NB4 (cell line): ENCODE data around the gene DOCK9.

ENCODE experiments used
- TF ChIP-seq, protein P1 (sequence below): IDR thresholded peaks from one replicate; pipeline ENCODE4 v1.5.1; 2012; ENCODE audit warnings: low read depth, low read length
- TF ChIP-seq, protein P2 (sequence below): IDR thresholded peaks from 2 replicates; pipeline ENCODE4 v1.6.1; 2011; ENCODE audit warnings: low read depth, low read length

DNA sequence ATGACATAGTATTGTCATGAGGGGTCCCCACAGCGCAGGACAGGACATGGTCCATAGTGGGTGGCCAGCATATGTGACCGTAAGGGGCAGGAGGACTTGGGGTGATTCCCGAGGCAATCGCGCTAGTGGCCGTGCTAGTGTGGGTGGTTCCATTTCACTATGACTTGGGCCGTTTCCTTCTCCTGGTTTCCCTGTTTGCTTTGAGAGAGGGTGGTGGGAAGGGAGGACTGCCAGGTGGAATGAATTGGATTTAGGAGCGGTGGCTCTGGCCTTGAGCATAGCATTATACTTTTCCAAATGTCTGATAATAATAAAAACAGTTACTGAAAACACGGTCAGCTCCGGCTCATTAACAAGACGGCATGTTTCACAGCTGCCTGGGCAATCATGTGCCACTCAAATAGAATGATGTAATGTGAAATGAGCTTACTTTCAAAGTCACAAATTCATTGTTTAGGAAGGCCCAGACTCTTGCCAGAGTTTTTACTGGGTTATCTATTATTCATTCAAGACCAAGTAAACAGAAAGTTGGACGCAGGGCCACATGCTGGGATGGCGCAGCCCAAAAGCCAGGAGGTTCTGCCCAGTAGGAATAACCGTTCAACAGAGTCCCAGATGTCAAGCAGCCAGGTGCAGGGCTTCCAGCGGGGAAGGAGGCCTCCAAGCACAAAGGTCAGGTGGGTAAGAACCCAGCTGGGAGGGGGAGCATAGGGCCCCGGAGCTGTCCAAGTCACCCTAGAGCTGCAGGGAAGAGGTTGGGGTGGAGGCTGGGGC is 205.8 kb downstream of the DOCK9 start:
- TF ChIP-seq, protein P1, sequence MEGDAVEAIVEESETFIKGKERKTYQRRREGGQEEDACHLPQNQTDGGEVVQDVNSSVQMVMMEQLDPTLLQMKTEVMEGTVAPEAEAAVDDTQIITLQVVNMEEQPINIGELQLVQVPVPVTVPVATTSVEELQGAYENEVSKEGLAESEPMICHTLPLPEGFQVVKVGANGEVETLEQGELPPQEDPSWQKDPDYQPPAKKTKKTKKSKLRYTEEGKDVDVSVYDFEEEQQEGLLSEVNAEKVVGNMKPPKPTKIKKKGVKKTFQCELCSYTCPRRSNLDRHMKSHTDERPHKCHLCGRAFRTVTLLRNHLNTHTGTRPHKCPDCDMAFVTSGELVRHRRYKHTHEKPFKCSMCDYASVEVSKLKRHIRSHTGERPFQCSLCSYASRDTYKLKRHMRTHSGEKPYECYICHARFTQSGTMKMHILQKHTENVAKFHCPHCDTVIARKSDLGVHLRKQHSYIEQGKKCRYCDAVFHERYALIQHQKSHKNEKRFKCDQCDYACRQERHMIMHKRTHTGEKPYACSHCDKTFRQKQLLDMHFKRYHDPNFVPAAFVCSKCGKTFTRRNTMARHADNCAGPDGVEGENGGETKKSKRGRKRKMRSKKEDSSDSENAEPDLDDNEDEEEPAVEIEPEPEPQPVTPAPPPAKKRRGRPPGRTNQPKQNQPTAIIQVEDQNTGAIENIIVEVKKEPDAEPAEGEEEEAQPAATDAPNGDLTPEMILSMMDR = no peak
- TF ChIP-seq, protein P2, sequence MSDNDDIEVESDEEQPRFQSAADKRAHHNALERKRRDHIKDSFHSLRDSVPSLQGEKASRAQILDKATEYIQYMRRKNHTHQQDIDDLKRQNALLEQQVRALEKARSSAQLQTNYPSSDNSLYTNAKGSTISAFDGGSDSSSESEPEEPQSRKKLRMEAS = no peak
